HepG2 (cell line): ENCODE measurements around the gene TATDN2. TPM values are rescaled to one million over a fixed set of nuclear protein-coding genes. Genes with fewer than 3 reads are reported as not detected.

ENCODE experiments used
- AKNA ChIP-seq: sonication (generic); formaldehyde crosslinking; IDR thresholded peaks from 2 replicates; pipeline ENCODE4 v1.4.0; 2020; ENCODE audit warnings: missing genetic modification reagents, borderline replicate concordance
- CEBPG ChIP-seq: IDR thresholded peaks from 2 replicates; pipeline ENCODE4 v1.6.1; 2016
- DMTF1 ChIP-seq: sonication (generic); formaldehyde crosslinking; IDR thresholded peaks from 2 replicates; pipeline ENCODE4 v1.4.0; 2020; ENCODE audit warnings: mild to moderate bottlenecking, missing genetic modification reagents
- GPN1 ChIP-seq: sonication (generic); formaldehyde crosslinking; IDR thresholded peaks from 2 replicates; pipeline ENCODE4 v1.5.1; 2020; ENCODE audit warnings: missing genetic modification reagents, borderline replicate concordance
- HNF4A ChIP-seq: sonication (generic); formaldehyde crosslinking; IDR thresholded peaks from 2 replicates; pipeline ENCODE4 v1.4.0; 2020; ENCODE audit warnings: missing genetic modification reagents
- KLF9 ChIP-seq: IDR thresholded peaks from 2 replicates; pipeline ENCODE4 v1.6.1; 2016; ENCODE audit warnings: low read depth
- NCOA2 ChIP-seq: sonication (generic); formaldehyde crosslinking; IDR thresholded peaks from 2 replicates; pipeline ENCODE4 v1.8.0; 2022; ENCODE audit warnings: inconsistent platforms
- NFIC ChIP-seq: IDR thresholded peaks from 2 replicates; pipeline ENCODE4 v1.6.1; 2012; ENCODE audit warnings: mild to moderate bottlenecking, low read length, inconsistent platforms
- SNRNP70 ChIP-seq: fragments of 200-400 bp; formaldehyde crosslinking; IDR thresholded peaks from 2 replicates; pipeline ENCODE4 v1.6.1; 2017; ENCODE audit warnings: mild to moderate bottlenecking, low read depth, low read length, moderate library complexity
- TBL1XR1 ChIP-seq: fragments of 150-350 bp; IDR thresholded peaks from 2 replicates; pipeline ENCODE4 v1.6.1; 2014; ENCODE audit warnings: borderline replicate concordance, low read length; ENCODE audit not compliant: partially characterized antibody
- TP53 ChIP-seq: sonication (generic); formaldehyde crosslinking; conservative IDR thresholded peaks from 2 replicates; pipeline ENCODE4 v1.4.0; 2020; ENCODE audit warnings: missing genetic modification reagents
- ZFP36 ChIP-seq: fragments of 150-350 bp; IDR thresholded peaks from 2 replicates; pipeline ENCODE4 v1.6.1; 2018; ENCODE audit warnings: borderline replicate concordance, low read length, low read depth; ENCODE audit not compliant: partially characterized antibody
- ZNF841 ChIP-seq: sonication (generic); formaldehyde crosslinking; IDR thresholded peaks from 2 replicates; pipeline ENCODE4 v1.8.1; 2023; ENCODE audit warnings: missing genetic modification reagents, borderline replicate concordance
- ZSCAN31 ChIP-seq: sonication (generic); formaldehyde crosslinking; IDR thresholded peaks from 2 replicates; pipeline ENCODE4 v1.5.0; 2020; ENCODE audit warnings: low read depth, mild to moderate bottlenecking, missing genetic modification reagents
- polyA plus RNA-seq, 8 experiments: library from polyadenylated mRNA; depleted of rRNA in 3 of 8; stranded (reverse) in 7 of 8; unstranded in 1 of 8; fragments of >200 nt; fragmentation: Illumina TruSeq in 4 of 8; extraction: Trizol in 4 of 8; gene quantifications; 2 replicates each; pipeline versions ENCODE4 v1.2.1 to v1.2.3, GENCODE V29; 2011 to 2016; ENCODE audit warnings: low read depth in 4 of 8, missing spikeins in 1 of 8, mixed read lengths in 1 of 8; ENCODE audit not compliant: insufficient read depth in 1 of 8
- total RNA-seq, 5 experiments: library from RNA; depleted of rRNA; stranded (reverse); fragments of >200 nt; fragmentation: Illumina TruSeq; extraction: Trizol; gene quantifications; 2 replicates each; pipeline ENCODE4 v1.2.3, GENCODE V29; 2016; ENCODE audit warnings: low read depth in 1 of 5
- TF ChIP-seq, protein P1 (sequence below): sonication (generic); formaldehyde crosslinking; conservative IDR thresholded peaks from 2 replicates; pipeline ENCODE4 v1.4.0; 2020; ENCODE audit warnings: mild to moderate bottlenecking, missing genetic modification reagents, moderate library complexity
- TF ChIP-seq, protein P2 (sequence below): sonication (generic); formaldehyde crosslinking; conservative IDR thresholded peaks from 2 replicates; pipeline ENCODE4 v1.8.0; 2022; ENCODE audit warnings: low read depth, missing genetic modification reagents
- TF ChIP-seq, protein P3 (sequence below): sonication (generic); formaldehyde crosslinking; IDR thresholded peaks from 2 replicates; pipeline ENCODE4 v1.5.0; 2020; ENCODE audit warnings: missing genetic modification reagents

Gene TATDN2
- total and polyA plus RNA-seq, 2 of the 13 experiments (the other 11 are each of a cell fraction or from before 2014, with no cell fraction given) = 12.1 to 21.9 TPM

GRCh38 chr3:10249833-10250232, 1.6 kb downstream of the TATDN2 start (continued):
- TF ChIP-seq, protein P1, sequence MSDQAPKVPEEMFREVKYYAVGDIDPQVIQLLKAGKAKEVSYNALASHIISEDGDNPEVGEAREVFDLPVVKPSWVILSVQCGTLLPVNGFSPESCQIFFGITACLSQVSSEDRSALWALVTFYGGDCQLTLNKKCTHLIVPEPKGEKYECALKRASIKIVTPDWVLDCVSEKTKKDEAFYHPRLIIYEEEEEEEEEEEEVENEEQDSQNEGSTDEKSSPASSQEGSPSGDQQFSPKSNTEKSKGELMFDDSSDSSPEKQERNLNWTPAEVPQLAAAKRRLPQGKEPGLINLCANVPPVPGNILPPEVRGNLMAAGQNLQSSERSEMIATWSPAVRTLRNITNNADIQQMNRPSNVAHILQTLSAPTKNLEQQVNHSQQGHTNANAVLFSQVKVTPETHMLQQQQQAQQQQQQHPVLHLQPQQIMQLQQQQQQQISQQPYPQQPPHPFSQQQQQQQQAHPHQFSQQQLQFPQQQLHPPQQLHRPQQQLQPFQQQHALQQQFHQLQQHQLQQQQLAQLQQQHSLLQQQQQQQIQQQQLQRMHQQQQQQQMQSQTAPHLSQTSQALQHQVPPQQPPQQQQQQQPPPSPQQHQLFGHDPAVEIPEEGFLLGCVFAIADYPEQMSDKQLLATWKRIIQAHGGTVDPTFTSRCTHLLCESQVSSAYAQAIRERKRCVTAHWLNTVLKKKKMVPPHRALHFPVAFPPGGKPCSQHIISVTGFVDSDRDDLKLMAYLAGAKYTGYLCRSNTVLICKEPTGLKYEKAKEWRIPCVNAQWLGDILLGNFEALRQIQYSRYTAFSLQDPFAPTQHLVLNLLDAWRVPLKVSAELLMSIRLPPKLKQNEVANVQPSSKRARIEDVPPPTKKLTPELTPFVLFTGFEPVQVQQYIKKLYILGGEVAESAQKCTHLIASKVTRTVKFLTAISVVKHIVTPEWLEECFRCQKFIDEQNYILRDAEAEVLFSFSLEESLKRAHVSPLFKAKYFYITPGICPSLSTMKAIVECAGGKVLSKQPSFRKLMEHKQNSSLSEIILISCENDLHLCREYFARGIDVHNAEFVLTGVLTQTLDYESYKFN (CRISPR knock-in tag) = peak; percentile 69
- TF ChIP-seq TP53 (CRISPR knock-in tag) (no peak), NFIC (peak; percentile 20; the same call in 1 of the 2 replicates), ZSCAN31 (CRISPR knock-in tag) (no peak), CEBPG (no peak), SNRNP70 (no peak), ZNF841 (CRISPR knock-in tag) (no peak), TBL1XR1 (no peak), KLF9 (CRISPR knock-in tag) (no peak), ZFP36 (no peak), AKNA (CRISPR knock-in tag) (no peak), GPN1 (CRISPR knock-in tag) (no peak), HNF4A (CRISPR knock-in tag) (peak; percentile 82), NCOA2 (peak; percentile 32; the same call in 1 of the 2 replicates), DMTF1 (no peak)
- TF ChIP-seq, protein P2, sequence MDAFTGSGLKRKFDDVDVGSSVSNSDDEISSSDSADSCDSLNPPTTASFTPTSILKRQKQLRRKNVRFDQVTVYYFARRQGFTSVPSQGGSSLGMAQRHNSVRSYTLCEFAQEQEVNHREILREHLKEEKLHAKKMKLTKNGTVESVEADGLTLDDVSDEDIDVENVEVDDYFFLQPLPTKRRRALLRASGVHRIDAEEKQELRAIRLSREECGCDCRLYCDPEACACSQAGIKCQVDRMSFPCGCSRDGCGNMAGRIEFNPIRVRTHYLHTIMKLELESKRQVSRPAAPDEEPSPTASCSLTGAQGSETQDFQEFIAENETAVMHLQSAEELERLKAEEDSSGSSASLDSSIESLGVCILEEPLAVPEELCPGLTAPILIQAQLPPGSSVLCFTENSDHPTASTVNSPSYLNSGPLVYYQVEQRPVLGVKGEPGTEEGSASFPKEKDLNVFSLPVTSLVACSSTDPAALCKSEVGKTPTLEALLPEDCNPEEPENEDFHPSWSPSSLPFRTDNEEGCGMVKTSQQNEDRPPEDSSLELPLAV (CRISPR knock-in tag) = no peak
- TF ChIP-seq, protein P3, sequence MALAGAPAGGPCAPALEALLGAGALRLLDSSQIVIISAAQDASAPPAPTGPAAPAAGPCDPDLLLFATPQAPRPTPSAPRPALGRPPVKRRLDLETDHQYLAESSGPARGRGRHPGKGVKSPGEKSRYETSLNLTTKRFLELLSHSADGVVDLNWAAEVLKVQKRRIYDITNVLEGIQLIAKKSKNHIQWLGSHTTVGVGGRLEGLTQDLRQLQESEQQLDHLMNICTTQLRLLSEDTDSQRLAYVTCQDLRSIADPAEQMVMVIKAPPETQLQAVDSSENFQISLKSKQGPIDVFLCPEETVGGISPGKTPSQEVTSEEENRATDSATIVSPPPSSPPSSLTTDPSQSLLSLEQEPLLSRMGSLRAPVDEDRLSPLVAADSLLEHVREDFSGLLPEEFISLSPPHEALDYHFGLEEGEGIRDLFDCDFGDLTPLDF = no peak
